ENCODE results near the gene GHDC. TPM values are rescaled to one million over a fixed set of nuclear protein-coding genes. Genes with fewer than 3 reads are reported as not detected.
"Not testable (repeated sequence)": the region's sequence is repeated elsewhere in the genome, so short reads cannot be mapped to it uniquely, and the experiment has no call there.

GHDC gene
- total RNA-seq: 30.6 and 69.0 TPM in 2 replicates

GRCh38 chr17:42193969-42194899 lies at the start of gene GHDC:
GHDC (minus strand) TSS chr17:42194494; CDS start chr17:42193581, 913 bp downstream.
- DNase-seq (ENCODE audit: low read depth): peak; percentile 72

GRCh38 chr17:42243493-42243982 lies 49.2 kb upstream of the GHDC start:
- no peak for DNase-seq (ENCODE audit: low read depth)

DNA sequence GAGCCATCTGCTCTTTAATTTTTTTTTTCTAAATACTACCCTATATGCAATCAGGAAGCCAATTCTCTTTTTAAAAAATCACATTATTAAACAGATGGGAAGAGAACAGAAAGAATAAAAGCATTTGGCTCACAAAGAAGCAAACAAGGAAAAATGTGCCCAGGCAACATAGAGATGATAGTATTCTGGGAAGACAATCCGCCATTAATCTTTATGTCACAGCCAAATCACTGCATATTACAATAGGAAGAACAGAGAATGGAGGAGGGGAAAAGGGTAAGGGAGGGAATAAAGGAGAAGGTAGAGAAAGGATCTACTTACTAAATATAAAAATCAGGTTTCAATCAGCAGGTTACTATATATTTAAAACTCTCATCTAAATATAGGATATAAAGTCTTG lies 47.6 kb upstream of the GHDC start:
- no peak for DNase-seq (ENCODE audit: low read depth)

GRCh38 chr17:42240863-42241262 lies 46.6 kb upstream of the GHDC start:
- DNase-seq (ENCODE audit: low read depth): not testable (repeated sequence)

DNA sequence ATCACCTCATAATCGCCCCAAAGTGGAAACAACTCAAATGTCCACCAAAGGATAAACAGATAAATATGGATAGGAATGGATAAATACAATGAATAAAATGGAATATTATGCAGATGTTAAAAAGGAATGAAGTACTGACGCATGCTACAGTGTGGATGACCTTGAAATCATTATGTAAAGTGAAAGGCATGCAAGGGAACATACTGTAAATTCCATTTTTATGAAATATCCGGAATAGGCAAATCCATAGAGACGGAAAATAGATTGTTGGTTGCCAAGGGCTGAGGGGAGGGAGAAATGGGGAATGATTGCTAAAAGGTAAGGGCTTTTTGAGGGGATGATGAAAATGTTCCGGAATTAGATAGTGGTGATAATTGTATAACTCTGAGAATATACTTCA lies 45.9 kb upstream of the GHDC start:
- no peak for DNase-seq (ENCODE audit: low read depth)

DNA sequence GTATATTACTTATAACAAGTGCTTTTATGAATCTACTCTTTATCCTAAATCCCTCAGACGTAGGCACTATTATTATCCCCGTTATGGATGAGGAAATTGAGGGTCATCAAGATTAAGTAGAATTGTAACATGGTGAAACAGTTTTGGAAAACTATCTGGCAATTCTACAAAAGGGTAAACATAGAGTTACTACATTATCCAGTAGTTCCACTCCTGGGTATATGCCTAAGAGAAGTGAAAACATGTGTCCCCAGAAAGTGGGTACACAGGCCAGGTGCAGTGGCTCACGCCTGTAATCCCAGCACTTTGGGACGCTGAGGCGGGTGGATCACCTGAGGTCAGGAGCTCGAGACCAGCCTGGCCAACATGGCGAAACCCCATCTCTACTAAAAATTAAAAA lies 45.3 kb upstream of the GHDC start:
- not testable (repeated sequence) for DNase-seq (ENCODE audit: low read depth)

DNA sequence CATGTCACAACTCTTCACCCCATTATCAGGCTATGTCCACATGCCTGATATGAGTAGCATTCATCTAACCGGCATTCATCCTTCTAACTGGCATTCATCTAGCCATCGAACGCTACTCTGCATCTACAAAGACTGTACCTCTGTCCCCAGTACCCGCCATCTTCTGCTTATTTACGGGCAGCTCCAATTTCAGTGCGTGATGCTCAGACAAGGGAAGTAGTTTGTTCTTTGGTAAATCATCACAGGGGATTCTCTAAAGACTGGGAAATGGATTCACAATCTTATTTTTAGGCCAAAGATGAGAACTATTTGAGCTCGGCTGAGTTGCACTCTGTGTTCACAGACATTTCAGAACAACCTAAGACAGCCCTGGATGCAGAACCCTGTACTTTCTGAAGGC lies 42.5 kb upstream of the GHDC start:
- DNase-seq (ENCODE audit: low read depth): no peak

GRCh38 chr17:42233994-42234393 lies 39.7 kb upstream of the GHDC start:
- DNase-seq (ENCODE audit: low read depth): no peak

DNA sequence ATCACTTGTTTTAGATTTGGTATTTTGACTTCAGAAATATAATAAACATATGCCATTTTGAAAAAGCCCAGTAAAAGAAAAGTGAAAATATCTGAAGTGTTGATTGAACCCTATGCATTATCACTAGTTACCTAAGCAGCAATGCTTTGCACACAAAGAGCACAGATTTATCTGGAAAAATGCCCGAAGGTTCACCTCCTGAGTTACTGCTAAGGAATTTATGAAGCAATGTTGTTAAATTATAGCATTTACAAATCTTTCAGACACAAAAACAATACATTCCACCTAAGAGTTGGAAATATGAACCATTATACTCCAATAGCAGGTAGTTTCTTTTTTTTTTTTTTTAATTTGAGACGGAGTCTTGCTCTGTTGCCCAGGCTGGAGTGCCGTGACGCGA lies 38.9 kb upstream of the GHDC start:
- peak; percentile 52 for DNase-seq (ENCODE audit: low read depth)

DNA sequence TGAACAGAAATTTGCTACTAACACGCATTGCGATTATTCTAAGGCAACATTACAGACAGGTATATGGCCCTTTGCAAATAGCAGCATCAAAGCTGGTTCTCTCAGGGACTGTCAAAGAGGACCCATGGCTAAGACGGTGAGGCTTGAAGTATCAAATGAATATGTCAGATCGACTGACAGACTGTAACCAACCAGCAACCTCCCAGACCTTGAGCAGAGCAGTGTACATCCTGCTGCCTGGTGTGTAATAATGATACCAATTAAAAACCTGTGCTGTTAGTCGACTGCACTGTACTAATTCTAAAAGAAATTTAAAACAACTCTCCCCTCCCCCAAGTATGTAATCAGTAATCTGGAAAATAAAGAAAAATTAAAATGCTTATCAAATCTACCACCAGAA lies 35.9 kb upstream of the GHDC start:
- no peak for DNase-seq (ENCODE audit: low read depth)

GRCh38 chr17:42227849-42228700 lies 33.8 kb upstream of the GHDC start:
- peak; percentile 44 for DNase-seq (ENCODE audit: low read depth)

GRCh38 chr17:42225646-42226045 lies 31.4 kb upstream of the GHDC start:
- no peak for DNase-seq (ENCODE audit: low read depth)

DNA sequence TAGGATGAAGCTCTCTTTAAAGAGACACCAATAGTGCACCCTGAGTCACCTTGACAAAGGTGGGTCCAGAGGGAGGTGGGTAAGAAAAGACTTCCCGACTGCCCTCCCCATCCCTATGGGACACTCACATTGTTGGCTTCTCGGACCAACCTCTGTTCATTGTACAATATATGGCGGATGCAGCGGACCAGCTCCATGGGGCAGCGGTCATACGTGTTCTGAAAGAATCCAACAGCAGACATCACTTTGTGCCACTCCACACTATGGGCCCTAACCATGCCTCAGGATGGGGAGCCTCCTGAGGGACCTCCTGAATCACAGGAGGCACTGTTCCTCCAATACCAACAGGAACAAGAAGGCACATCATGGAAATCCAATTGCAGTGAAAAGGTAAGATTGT lies 30.4 kb upstream of the GHDC start:
- no peak for DNase-seq (ENCODE audit: low read depth)

- peak; percentile 48 for DNase-seq (ENCODE audit: low read depth)
Measured at GRCh38 chr17:42221886-42222745, 27.8 kb upstream of the GHDC start.

- DNase-seq (ENCODE audit: low read depth): not testable (repeated sequence)
Measured at GRCh38 chr17:42219280-42219679, 25.0 kb upstream of the GHDC start.

GRCh38 chr17:42214156-42214555 lies 19.9 kb upstream of the GHDC start:
- DNase-seq (ENCODE audit: low read depth): no peak

DNA sequence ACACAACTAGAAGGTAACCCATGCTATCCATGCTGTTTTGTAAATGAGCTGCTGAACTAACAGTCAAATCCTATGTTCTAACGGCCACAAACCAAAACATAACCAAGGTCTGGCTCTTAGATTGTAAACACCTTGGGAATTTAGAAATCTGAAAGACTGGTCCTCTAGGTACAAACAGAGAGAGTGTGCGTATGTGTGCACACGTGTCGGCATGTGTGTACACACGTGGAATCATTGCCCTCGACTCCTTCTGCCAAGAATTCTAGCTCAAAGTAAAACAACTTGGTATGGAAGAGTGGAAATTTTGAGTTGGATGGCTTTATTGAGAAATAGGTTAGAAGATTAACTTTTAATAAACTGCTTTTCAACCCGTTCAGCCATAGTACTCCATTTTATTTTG lies 18.1 kb upstream of the GHDC start:
- no peak for DNase-seq (ENCODE audit: low read depth)

DNA sequence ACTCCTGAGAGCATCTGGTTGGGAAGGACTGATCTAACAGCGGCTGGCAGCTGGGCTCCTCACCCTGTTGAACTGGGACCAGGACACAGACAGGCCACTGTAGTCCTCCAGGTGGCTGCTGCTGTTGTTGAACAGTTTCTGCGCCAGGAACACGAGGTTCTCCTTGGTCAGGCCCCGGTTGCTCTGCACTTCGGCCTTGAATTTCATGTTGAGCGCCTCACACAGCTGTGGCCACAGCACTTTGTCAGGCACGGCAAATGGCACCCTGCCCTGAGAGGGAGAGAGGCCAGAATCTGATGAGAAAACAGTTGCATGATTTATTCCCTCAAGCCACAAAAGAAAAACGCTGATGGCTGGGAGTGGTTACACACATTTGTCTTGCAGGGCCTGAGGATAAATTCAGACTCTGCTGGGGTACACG lies 17.6 kb upstream of the GHDC start:
- DNase-seq (ENCODE audit: low read depth): not testable (repeated sequence)

GRCh38 chr17:42210046-42210445 lies 15.8 kb upstream of the GHDC start:
- no peak for DNase-seq (ENCODE audit: low read depth)

GRCh38 chr17:42206153-42206612 lies 11.9 kb upstream of the GHDC start:
- not testable (repeated sequence) for DNase-seq (ENCODE audit: low read depth)

DNA sequence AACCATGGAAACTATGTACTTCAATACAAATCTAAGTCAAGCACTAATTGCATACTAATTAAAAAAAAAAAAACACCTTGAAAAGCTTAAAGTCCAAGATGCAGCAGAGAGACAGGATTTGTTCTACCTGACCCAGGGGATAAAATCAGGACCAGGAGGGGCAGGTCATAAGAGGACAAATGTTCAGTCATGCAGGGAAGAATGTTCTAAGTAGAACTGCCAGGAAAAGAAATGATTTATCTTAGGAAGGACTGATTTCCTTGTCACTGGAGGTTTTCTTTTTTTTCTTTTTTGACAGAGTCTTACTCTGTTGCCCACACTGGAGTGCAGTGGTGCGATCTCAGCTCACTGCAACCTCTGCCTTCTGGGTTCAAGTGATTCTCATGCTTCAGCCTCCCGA lies 9.1 kb upstream of the GHDC start:
- peak; percentile 74 for DNase-seq (ENCODE audit: low read depth)
